Measurements from ENCODE around the gene PPP2R5C.
A peak's percentile ranks its signal among the peaks of the same experiment; 100 is the strongest.

The PPP2R5C gene

GRCh38 chr14:101917413-101918017 is 156.0 kb downstream of the PPP2R5C start:
- DNase-seq (ENCODE audit: low read depth in 3 of 3), result no peak

GRCh38 chr14:101918065-101918989 is 156.8 kb downstream of the PPP2R5C start:
- DNase-seq (ENCODE audit: low read depth in 3 of 3), result no peak

DNA sequence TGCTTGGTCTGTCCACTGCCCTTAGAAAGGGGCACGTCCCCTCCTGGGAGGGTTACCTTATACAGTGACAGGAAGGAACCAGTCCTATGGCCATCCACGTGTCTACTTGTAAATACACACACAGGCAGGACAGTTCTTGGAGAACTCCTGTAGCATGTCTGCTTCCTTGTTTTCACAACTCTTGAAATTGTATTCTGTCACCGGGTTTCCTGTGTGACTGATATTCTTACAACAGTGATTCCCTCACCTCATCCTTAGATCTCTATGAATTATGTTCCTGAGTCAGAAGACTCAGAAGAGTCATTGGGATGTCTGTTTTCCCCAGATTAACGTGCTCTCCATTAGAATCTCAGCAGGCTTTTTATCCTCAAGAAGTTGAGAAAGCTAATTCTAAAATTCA is 158.8 kb downstream of the PPP2R5C start:
- no peak for DNase-seq (ENCODE audit: low read depth in 3 of 3)

GRCh38 chr14:101922866-101923265 is 161.4 kb downstream of the PPP2R5C start:
- DNase-seq (ENCODE audit: low read depth in 3 of 3), result no peak

DNA sequence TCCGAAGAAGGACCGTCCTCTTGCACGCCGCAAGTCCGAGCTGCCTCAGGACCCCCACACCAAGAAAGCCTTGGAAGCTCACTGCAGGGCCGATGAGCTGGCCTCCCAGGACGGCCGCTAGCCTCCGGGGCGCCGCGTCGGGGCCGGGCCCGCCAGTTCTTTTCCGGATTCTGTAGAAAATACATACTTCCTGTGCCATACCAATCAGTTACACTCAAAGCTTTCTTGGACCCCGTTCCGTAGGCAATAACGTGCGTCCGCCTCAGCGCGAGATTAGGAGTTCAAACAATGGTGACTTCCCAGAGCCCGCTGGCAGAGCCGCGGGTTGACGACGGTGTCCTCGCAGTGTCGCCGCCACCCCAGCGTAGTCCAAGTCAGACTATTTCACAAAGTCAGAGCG is 163.6 kb downstream of the PPP2R5C start:
- no peak for DNase-seq (ENCODE audit: low read depth in 3 of 3)

GRCh38 chr14:101926085-101926484 is 164.6 kb downstream of the PPP2R5C start:
- DNase-seq (ENCODE audit: low read depth in 3 of 3), result no peak

GRCh38 chr14:101926620-101927019 is 165.1 kb downstream of the PPP2R5C start:
- no peak for DNase-seq (ENCODE audit: low read depth in 3 of 3)

DNA sequence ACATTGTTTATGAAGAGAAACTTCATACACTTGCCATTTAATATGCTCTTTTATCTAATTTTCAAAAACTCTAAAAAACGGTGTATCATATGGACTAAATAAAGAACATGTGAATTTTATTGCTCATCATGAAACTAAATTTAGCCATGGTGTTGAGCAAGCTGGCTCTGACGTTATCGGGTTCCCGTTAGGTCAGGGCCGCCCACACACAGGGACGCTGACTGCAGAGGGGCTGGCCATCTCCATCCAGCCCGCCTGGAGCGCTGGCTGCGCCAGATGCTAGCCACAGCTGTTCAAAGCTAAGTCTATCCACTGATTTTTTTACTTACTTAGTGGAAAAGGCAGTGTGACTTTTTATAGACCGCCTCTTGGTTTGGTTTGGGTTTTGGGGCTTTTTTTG is 166.3 kb downstream of the PPP2R5C start:
- no peak for DNase-seq (ENCODE audit: low read depth in 3 of 3)

GRCh38 chr14:101928415-101928841 is 166.9 kb downstream of the PPP2R5C start:
- no peak for DNase-seq (ENCODE audit: low read depth in 3 of 3)

DNA sequence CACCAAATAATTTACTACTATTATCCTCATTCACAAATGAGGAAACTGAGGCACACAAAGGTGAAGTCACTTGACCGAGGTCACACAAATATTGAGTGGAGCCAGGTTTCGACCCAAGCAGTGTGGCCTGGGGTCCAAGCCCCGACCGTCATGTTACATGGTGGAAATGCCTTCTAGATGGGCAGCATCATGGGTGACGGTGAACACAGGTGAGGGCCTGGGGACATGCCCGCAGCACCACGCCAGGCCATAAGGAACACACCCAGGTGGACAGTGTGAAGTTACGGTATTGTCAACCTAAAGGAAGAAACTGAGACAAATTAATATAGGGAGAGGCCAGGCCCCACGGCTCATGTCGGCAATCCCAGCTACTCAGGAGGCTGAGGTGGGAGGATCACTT is 167.6 kb downstream of the PPP2R5C start:
- no peak for DNase-seq (ENCODE audit: low read depth in 3 of 3)

- no peak for DNase-seq (ENCODE audit: low read depth in 3 of 3)
These were observed 168.4 kb downstream of the PPP2R5C start for GRCh38 chr14:101929946-101930345.

DNA sequence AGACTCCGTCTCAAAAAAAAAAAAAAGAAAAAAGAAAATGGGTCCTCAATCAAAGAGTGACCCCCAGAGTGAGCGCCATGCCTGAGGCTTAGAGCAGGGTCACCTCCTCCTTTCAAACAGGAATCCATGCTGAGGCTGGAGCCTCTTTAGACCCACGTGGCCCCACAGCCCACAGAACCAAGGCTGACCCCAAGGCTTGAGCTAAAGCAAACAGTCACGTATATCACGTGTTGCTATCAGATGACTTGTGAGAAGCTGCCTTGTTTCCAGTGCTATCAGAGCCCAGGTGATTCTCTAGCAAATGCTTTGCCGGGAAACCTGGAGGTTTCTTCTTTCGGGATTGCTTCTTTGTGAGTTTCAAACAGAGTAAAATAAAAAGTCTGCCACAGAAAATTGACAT is 171.2 kb downstream of the PPP2R5C start:
- DNase-seq (ENCODE audit: low read depth in 3 of 3), result no peak

DNA sequence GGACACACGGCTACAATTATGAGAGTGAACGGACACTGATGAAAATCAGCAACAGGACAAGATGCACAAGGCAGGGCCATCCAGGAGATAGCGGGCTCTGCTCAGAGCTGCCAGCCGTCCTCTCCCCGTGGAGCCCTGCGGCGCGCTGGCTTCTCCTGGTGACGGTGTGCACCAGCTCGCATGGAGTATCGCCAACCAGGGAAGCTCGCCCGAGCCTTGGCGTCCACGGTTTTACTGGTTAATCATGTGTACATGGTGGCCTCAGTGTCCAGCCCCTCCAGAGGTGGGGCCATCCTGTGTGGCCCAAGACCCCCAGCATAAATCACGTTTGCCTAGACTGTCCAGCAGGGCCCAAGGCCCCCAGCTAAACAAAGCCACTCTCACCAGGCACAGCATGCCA is 171.7 kb downstream of the PPP2R5C start:
- no peak for DNase-seq (ENCODE audit: low read depth in 3 of 3)

DNA sequence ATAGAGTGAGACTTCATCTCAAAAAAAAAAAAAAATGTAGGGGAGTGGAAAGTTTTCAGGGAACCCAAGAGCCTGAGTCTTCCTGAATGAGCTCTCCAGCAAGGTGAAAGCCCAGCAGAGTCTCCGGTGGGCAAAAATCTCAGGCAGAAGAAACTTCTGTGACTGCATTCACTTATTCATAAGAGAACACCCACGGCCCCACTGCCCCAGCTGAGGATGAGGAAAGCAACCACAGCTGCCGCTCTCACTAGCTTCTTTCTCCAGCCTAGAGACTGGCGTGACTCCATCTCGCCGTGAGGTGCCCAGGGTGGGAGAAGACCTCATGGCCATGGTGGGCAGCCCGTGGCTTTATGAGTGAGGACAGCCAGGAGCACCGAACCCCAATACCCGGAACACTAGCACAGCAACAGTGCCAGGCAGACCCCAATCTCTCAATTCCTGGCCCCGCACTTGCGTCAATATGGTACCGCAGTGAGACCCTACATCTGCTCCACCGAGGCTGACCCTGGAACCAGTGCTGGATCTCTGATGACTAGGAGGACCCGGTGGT is 173.2 kb downstream of the PPP2R5C start:
- no peak for DNase-seq (ENCODE audit: low read depth in 3 of 3)

GRCh38 chr14:101937926-101938767 is 176.6 kb downstream of the PPP2R5C start:
- no peak for DNase-seq (ENCODE audit: low read depth in 3 of 3)

DNA sequence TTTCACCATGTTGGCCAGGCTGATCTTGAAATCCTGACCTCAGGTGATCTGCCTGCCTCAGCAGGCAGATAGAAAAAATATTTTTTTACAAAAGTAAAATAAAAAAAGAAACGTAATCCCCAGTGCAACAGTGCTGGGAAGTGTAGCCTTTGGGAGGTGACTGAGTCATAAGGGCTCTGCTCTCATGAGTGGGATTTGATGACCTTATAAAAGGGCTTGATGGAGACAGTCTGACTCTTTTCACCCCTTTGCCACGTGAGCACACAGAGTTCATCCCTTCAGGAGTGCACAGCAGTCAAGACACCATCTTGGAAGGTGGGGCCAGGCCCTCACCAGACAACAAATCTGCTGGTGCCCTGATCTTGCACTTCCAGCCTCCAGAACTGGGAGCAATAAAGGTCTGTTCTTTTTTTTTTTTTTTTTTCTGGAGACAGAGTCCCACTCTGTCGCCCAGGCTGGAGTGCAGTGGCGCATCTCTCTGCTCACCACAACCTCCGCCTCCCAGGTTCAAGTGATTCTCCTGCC is 178.2 kb downstream of the PPP2R5C start:
- no peak for DNase-seq (ENCODE audit: low read depth in 3 of 3)

DNA sequence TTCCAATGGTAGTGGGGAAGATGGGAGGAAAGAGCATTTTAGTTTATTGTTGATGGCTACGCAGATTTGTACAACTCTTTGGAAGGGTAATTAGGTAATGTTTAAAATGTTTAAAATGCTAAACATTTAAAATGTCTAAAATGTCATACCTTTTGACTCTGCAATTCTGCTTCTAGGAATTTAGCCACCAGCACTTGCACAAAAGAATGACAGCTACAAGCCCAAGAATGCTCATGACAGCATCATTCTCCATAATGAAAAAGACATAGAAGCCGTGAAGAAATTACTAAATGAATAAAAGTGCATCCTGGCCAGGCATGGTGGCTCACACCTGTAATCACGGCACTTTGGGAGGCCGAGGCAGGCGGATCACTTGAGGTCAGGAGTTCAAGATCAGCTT is 182.9 kb downstream of the PPP2R5C start:
- no peak for DNase-seq (ENCODE audit: low read depth in 3 of 3)

- no peak for DNase-seq (ENCODE audit: low read depth in 3 of 3)
These were observed 183.7 kb downstream of the PPP2R5C start for GRCh38 chr14:101945171-101945570.

- DNase-seq (ENCODE audit: low read depth in 3 of 3), result no peak
These were observed 186.0 kb downstream of the PPP2R5C start for GRCh38 chr14:101947577-101947903.

GRCh38 chr14:101947904-101948665 is 186.6 kb downstream of the PPP2R5C start:
- DNase-seq (ENCODE audit: low read depth in 3 of 3), result peak; percentile 98 to 100 (median 99)

GRCh38 chr14:101948666-101949216 is 187.2 kb downstream of the PPP2R5C start:
- DNase-seq (ENCODE audit: low read depth in 3 of 3), result no peak
